NT2/D1 (cell line): ENCODE measurements around the gene KDR.

Experiments used
- YY1 ChIP-seq: IDR thresholded peaks from 2 replicates; pipeline ENCODE4 v1.6.1; 2011; ENCODE audit not compliant: insufficient read length, insufficient read depth
- ZNF274 ChIP-seq: IDR thresholded peaks from 2 replicates; pipeline ENCODE4 v1.6.1; 2011; ENCODE audit warnings: mild to moderate bottlenecking, low read depth, low read length

GRCh38 chr4:55077577-55077976, 47.8 kb downstream of the KDR start:
- TF ChIP-seq ZNF274 (no peak), YY1 (no peak)
